Right cardiac atrium (tissue), 5 donors: ENCODE results near the gene CCDC47. TPM values are rescaled to one million over a fixed set of nuclear protein-coding genes. Genes with fewer than 3 reads are reported as not detected.
A peak's percentile ranks its signal among the peaks of the same experiment; 100 is the strongest.

Experiments used
- ATAC-seq, 2 donors: fragments of 200-7000 bp; cut with Tn5 transposase; one replicate each; pipeline versions ENCODE4 v1.8.0 to v1.9.1; 2020; ENCODE audit warnings: moderate library complexity in 2 of 2, mild to moderate bottlenecking in 1 of 2
- DNase-seq, 3 donors: peaks; one replicate each; pipeline ENCODE4 v3.0.0-alpha.2; 2020
- H3K27ac ChIP-seq: one replicate; pipeline ENCODE4 v1.5.1; 2013; ENCODE audit warnings: mild to moderate bottlenecking, low read length, control low read depth, moderate library complexity
- H3K27me3 ChIP-seq: one replicate; pipeline ENCODE4 v1.6.1; 2013; ENCODE audit not compliant: control insufficient read depth, insufficient read depth
- H3K4me1 ChIP-seq: one replicate; pipeline ENCODE4 v1.6.1; 2013; ENCODE audit warnings: low read length; ENCODE audit not compliant: control insufficient read depth, insufficient read depth
- H3K4me3 ChIP-seq: one replicate; pipeline ENCODE4 v1.5.1; 2013; ENCODE audit warnings: low read length, control low read depth
- H3K9me3 ChIP-seq: one replicate; pipeline ENCODE4 v1.6.1; 2013; ENCODE audit warnings: low read length; ENCODE audit not compliant: control insufficient read depth
- WGBS: extraction: QIAGEN DNeasy Blood & Tissue Kit; methylation state at CpG from one replicate; pipeline ENCODE4 v1.1.7; 2013; 5-methylcytosine and 5-hydroxymethylcytosine counted together
- intact Hi-C, 4 donors: fragments of 100-400 bp; cut with DNase I; formaldehyde crosslinking; loops; one replicate each; pipeline versions ENCODE4 v1.11.0 to v1.14.0; 2022 to 2023
- polyA plus RNA-seq: library from polyadenylated mRNA; stranded (reverse); fragments of 200-250 nt; gene quantifications from one replicate; pipeline ENCODE4 v1.2.3, GENCODE V29; 2013
- total RNA-seq, 4 donors: library from RNA; stranded (reverse); fragmentation: NEBNext Ultra II Directional; extraction: Animal tissue kit (Norgen Biotek cat#: 25700); gene quantifications; one replicate each; pipeline ENCODE4 v1.2.1, GENCODE V29; 2021
- donor health status: healthy with polysubstance abuse.
- donor health status: DM: no; HTN: yes; CAD: no.
- donor health status: DM: no; HTN: no; CAD: no.
- donor health status: DM: no; HTN: yes; CAD: no; lungs with severe emphysema.
- donor health status: DM: yes; HTN: yes; CAD: no.

Gene CCDC47
- total and polyA plus RNA-seq, 5 donors, result 65.9 to 122 (median 99.5) TPM

- peak in 1 of 2 donors; percentile 0 for ATAC-seq
- Histone ChIP-seq H3K4me3 (no peak overlapping the region), H3K27me3 (no peaks in the 10 kb centered on the region), H3K27ac (no peak overlapping the region), H3K9me3 (no peaks in the 10 kb centered on the region), H3K4me1 (no peaks in the 10 kb centered on the region)
- DNase-seq, result peak in 2 of 3 donors; percentile 53 to 63
- WGBS, result 55% methylated on average over 9 of the region's 9 CpGs
- intact Hi-C loops, result no loop called here
Observed at GRCh38 chr17:63696381-63696961, 76.9 kb downstream of the CCDC47 start.

- no peak overlapping the region for H3K27ac ChIP-seq
- ATAC-seq (no peak), DNase-seq (no peak)
- intact Hi-C loops, result no loop called here
- H3K9me3 ChIP-seq, result no peaks in the 10 kb centered on the region
- H3K4me3 ChIP-seq, result no peak overlapping the region
- H3K27me3 ChIP-seq, result no peaks in the 10 kb centered on the region
- WGBS, result 75% methylated on average over 6 of the region's 6 CpGs
- H3K4me1 ChIP-seq, result no peaks in the 10 kb centered on the region
Observed at GRCh38 chr17:63695889-63696288, 77.5 kb downstream of the CCDC47 start.

Other genes starting within 250 kb of the CCDC47 start
- gene DCAF7, start 223.1 kb downstream of the CCDC47 start, total RNA-seq, result 10 to 100 TPM; 45.0 to 57.3 (median 50.4) TPM
- 15.1 TPM for gene DCAF7, start 223.1 kb downstream of the CCDC47 start, polyA plus RNA-seq
- gene TACO1, start 172.7 kb downstream of the CCDC47 start, total RNA-seq, result 10 to 100 TPM; 28.5 to 37.6 (median 34.5) TPM
- gene TACO1, start 172.7 kb downstream of the CCDC47 start, polyA plus RNA-seq, result 47.0 TPM
- 10 to 100 TPM; 47.1 to 51.0 (median 48.6) TPM for gene MAP3K3, start 151.2 kb downstream of the CCDC47 start, total RNA-seq
- gene MAP3K3, start 151.2 kb downstream of the CCDC47 start, polyA plus RNA-seq, result 32.6 TPM
- 10 to 100 TPM in 1 of 4 donors, 1 to 10 TPM in 3; 7.9 to 13.8 (median 8.2) TPM for gene LIMD2, start 73.5 kb downstream of the CCDC47 start, total RNA-seq
- 8.7 TPM for gene LIMD2, start 73.5 kb downstream of the CCDC47 start, polyA plus RNA-seq
- 10 to 100 TPM; 24.2 to 26.8 (median 25.3) TPM for gene STRADA, start 31.8 kb downstream of the CCDC47 start, total RNA-seq
- gene STRADA, start 31.8 kb downstream of the CCDC47 start, polyA plus RNA-seq, result 22.0 TPM
- gene DDX42, start 573 bp upstream of the CCDC47 start, total RNA-seq, result 10 to 100 TPM; 57.0 to 82.4 (median 69.6) TPM
- 46.9 TPM for gene DDX42, start 573 bp upstream of the CCDC47 start, polyA plus RNA-seq
- 100 to 1,000 TPM; 141 to 159 (median 147) TPM for gene PSMC5, start 53.8 kb upstream of the CCDC47 start, total RNA-seq
- gene PSMC5, start 53.8 kb upstream of the CCDC47 start, polyA plus RNA-seq, result 175 TPM
- gene FTSJ3, start 54.1 kb upstream of the CCDC47 start, total RNA-seq, result 10 to 100 TPM; 34.2 to 52.3 (median 38.2) TPM
- 17.2 TPM for gene FTSJ3, start 54.1 kb upstream of the CCDC47 start, polyA plus RNA-seq
- gene SMARCD2, start 69.1 kb upstream of the CCDC47 start, total RNA-seq, result 10 to 100 TPM; 35.7 to 46.4 (median 37.4) TPM
- 27.9 TPM for gene SMARCD2, start 69.1 kb upstream of the CCDC47 start, polyA plus RNA-seq
- gene CSH2, start 100.1 kb upstream of the CCDC47 start, total RNA-seq, result not detected
- gene CSH2, start 100.1 kb upstream of the CCDC47 start, polyA plus RNA-seq, result not detected
- not detected for gene GH2, start 108.3 kb upstream of the CCDC47 start, total RNA-seq
- not detected for gene GH2, start 108.3 kb upstream of the CCDC47 start, polyA plus RNA-seq
- gene CSH1, start 123.0 kb upstream of the CCDC47 start, total RNA-seq, result not detected
- not detected for gene CSH1, start 123.0 kb upstream of the CCDC47 start, polyA plus RNA-seq
- gene CSHL1, start 137.7 kb upstream of the CCDC47 start, total RNA-seq, result not detected
- not detected for gene CSHL1, start 137.7 kb upstream of the CCDC47 start, polyA plus RNA-seq
- not detected for gene GH1, start 145.2 kb upstream of the CCDC47 start, total RNA-seq
- not detected for gene GH1, start 145.2 kb upstream of the CCDC47 start, polyA plus RNA-seq
- 1 to 10 TPM; 1.1 to 2.5 (median 2.1) TPM for gene CD79B, start 158.7 kb upstream of the CCDC47 start, total RNA-seq
- 2.7 TPM for gene CD79B, start 158.7 kb upstream of the CCDC47 start, polyA plus RNA-seq
- gene SCN4A, start 199.3 kb upstream of the CCDC47 start, total RNA-seq, result 1 to 10 TPM; 1.7 to 5.8 (median 3.0) TPM
- 1.6 TPM for gene SCN4A, start 199.3 kb upstream of the CCDC47 start, polyA plus RNA-seq
- under 1 TPM in 3 of 4 donors, not detected in 1; 0.11 to 0.25 (median 0.15) TPM for gene PRR29, start 224.8 kb upstream of the CCDC47 start, total RNA-seq
- gene PRR29, start 224.8 kb upstream of the CCDC47 start, polyA plus RNA-seq, result 0.45 TPM
- 10 to 100 TPM; 17.6 to 31.7 (median 26.3) TPM for gene ICAM2, start 247.0 kb upstream of the CCDC47 start, total RNA-seq
- gene ICAM2, start 247.0 kb upstream of the CCDC47 start, polyA plus RNA-seq, result 50.3 TPM